Aorta (tissue), 5 donors: Measurements from ENCODE around the gene S1PR1. TPM values are rescaled to one million over a fixed set of nuclear protein-coding genes. Genes with fewer than 3 reads are reported as not detected.

ENCODE experiments used
- ATAC-seq: fragments of 200-7000 bp; cut with Tn5 transposase; one replicate; pipeline ENCODE4 v1.9.1; 2022; ENCODE audit warnings: moderate library complexity; ENCODE audit not compliant: low FRiP score
- DNase-seq, 2 donors: peaks; one replicate each; pipeline ENCODE4 v3.0.0-alpha.2; 2020
- H3K27ac ChIP-seq, 2 donors: one replicate each; pipeline ENCODE4 v1.5.1; 2013; ENCODE audit warnings: low read length in 2 of 2, mild to moderate bottlenecking in 2 of 2, moderate library complexity in 2 of 2, control low read depth in 1 of 2, inconsistent platforms in 1 of 2, low read depth in 1 of 2
- H3K27me3 ChIP-seq, 2 donors: one replicate each; pipeline ENCODE4 v1.6.1; 2013; ENCODE audit warnings: control low read depth in 1 of 2, low read length in 1 of 2, mild to moderate bottlenecking in 1 of 2, moderate library complexity in 1 of 2; ENCODE audit not compliant: insufficient read depth in 2 of 2, control insufficient read depth in 1 of 2
- H3K36me3 ChIP-seq, 2 donors: one replicate each; pipeline ENCODE4 v1.6.1; 2013; ENCODE audit warnings: control low read depth in 1 of 2, low read length in 1 of 2, mild to moderate bottlenecking in 1 of 2; ENCODE audit not compliant: insufficient read depth in 2 of 2, control insufficient read depth in 1 of 2
- H3K4me1 ChIP-seq, 2 donors: one replicate each; pipeline ENCODE4 v1.6.1; 2013; ENCODE audit warnings: low read length in 2 of 2, control low read depth in 1 of 2, mild to moderate bottlenecking in 1 of 2, moderate library complexity in 1 of 2; ENCODE audit not compliant: insufficient read depth in 2 of 2, control insufficient read depth in 1 of 2
- H3K4me3 ChIP-seq, 2 donors: one replicate each; pipeline ENCODE4 v1.5.1; 2013; ENCODE audit warnings: low read length in 2 of 2, control low read depth in 1 of 2, mild to moderate bottlenecking in 1 of 2
- H3K9me3 ChIP-seq: one replicate; pipeline ENCODE4 v1.6.1; 2013; ENCODE audit warnings: mild to moderate bottlenecking, low read length; ENCODE audit not compliant: control insufficient read depth
- WGBS, 2 donors: extraction: QIAGEN DNeasy Blood & Tissue Kit; methylation state at CpG; one replicate each; pipeline ENCODE4 v1.1.7; 2013; 5-methylcytosine and 5-hydroxymethylcytosine counted together
- intact Hi-C, 2 donors: fragments of 100-400 bp; cut with DNase I; formaldehyde crosslinking; loops; one replicate each; pipeline versions ENCODE4 v1.14.2 to v1.15.0; 2022
- polyA plus RNA-seq, 2 donors: library from polyadenylated mRNA; stranded (reverse); fragments of 200-250 nt; gene quantifications; one replicate each; pipeline ENCODE4 v1.2.3, GENCODE V29; 2013
- total RNA-seq, 2 donors: library from RNA; stranded (reverse); fragmentation: NEBNext Ultra II Directional; extraction: Animal tissue kit (Norgen Biotek cat#: 25700); gene quantifications; one replicate each; pipeline ENCODE4 v1.2.1, GENCODE V29; 2021
- donor health status: healthy with polysubstance abuse.
- donor health status: Bipolar disorder and iron deficiency.
- donor health status: DM: no; HTN: no; CAD: no.
- donor health status: DM: no; HTN: no; CAD: no.
- donor health status: DM: yes; HTN: yes; CAD: no.

Gene S1PR1
- total and polyA plus RNA-seq, 4 donors: 3.1 to 71.0 (median 30.2) TPM

- no peaks in the 10 kb centered on the region for H3K4me1 ChIP-seq
- intact Hi-C loops: no loop called here
- 82 to 85% methylated on average over 4 of the region's 4 CpGs for WGBS, 2 donors
- no peaks in the 10 kb centered on the region for H3K9me3 ChIP-seq
- DNase-seq: no peak
- no peak overlapping the region for H3K4me3 ChIP-seq
- no peaks in the 10 kb centered on the region for H3K27me3 ChIP-seq
- no peak overlapping the region for H3K27ac ChIP-seq
- no peaks in the 10 kb centered on the region for H3K36me3 ChIP-seq
- ATAC-seq: no peak
Measured at GRCh38 chr1:101278238-101278637, 41.4 kb downstream of the S1PR1 start.

GRCh38 chr1:101278845-101279244 lies 42.0 kb downstream of the S1PR1 start:
- ATAC-seq (no peak), DNase-seq (no peak)
- Histone ChIP-seq H3K27ac (no peak overlapping the region), H3K9me3 (no peaks in the 10 kb centered on the region), H3K36me3 (no peaks in the 10 kb centered on the region), H3K27me3 (no peaks in the 10 kb centered on the region), H3K4me1 (no peaks in the 10 kb centered on the region), H3K4me3 (no peak overlapping the region)
- intact Hi-C loops: no loop called here
- WGBS, 2 donors: 60 to 79% methylated on average over 3 of the region's 3 CpGs

- ATAC-seq (no peak), DNase-seq (no peak)
- Histone ChIP-seq H3K36me3 (no peaks in the 10 kb centered on the region), H3K4me3 (no peak overlapping the region), H3K4me1 (no peaks in the 10 kb centered on the region), H3K27ac (no peak overlapping the region), H3K9me3 (no peaks in the 10 kb centered on the region), H3K27me3 (no peaks in the 10 kb centered on the region)
- intact Hi-C loops: loop anchor here in 1 of 2 donors (10.0 kb wide), 2 partner anchors 45 to 255 kb away; partner anchors contain the start of genes DPH5 and S1PR1
- 80 to 87% methylated on average over 1 of the region's 1 CpG for WGBS, 2 donors
Measured at GRCh38 chr1:101280049-101280592, 43.3 kb downstream of the S1PR1 start.

- H3K27ac ChIP-seq: no peak overlapping the region
- 95 to 96% methylated on average over 4 of the region's 4 CpGs for whole genome bisulfite sequencing, 2 donors
- no peaks in the 10 kb centered on the region for H3K9me3 ChIP-seq
- intact Hi-C loops: loop anchor here in 1 of 2 donors (10.0 kb wide), 2 partner anchors 46 to 256 kb away; partner anchors contain the start of genes DPH5 and S1PR1
- H3K36me3 ChIP-seq: no peaks in the 10 kb centered on the region
- H3K27me3 ChIP-seq: no peaks in the 10 kb centered on the region
- H3K4me1 ChIP-seq: no peaks in the 10 kb centered on the region
- DNase-seq (no peak), ATAC-seq (no peak)
- H3K4me3 ChIP-seq: no peak overlapping the region
Measured at GRCh38 chr1:101280942-101281654, 44.3 kb downstream of the S1PR1 start.

- Histone ChIP-seq H3K36me3 (no peaks in the 10 kb centered on the region), H3K4me3 (no peak overlapping the region), H3K27ac (no peak overlapping the region), H3K9me3 (no peaks in the 10 kb centered on the region), H3K4me1 (no peaks in the 10 kb centered on the region), H3K27me3 (no peaks in the 10 kb centered on the region)
- no peak for DNase-seq
- WGBS, 2 donors: 93 to 95% methylated on average over 3 of the region's 3 CpGs
- intact Hi-C loops: loop anchor here in 1 of 2 donors (10.0 kb wide), 2 partner anchors 47 to 257 kb away; partner anchors contain the start of genes DPH5 and S1PR1
- ATAC-seq: no peak
Measured at GRCh38 chr1:101281751-101282150, 44.9 kb downstream of the S1PR1 start.

- intact Hi-C loops: loop anchor here in 1 of 2 donors (10.0 kb wide), 2 partner anchors 48 to 258 kb away; partner anchors contain the start of genes DPH5 and S1PR1
- H3K4me1 ChIP-seq: no peaks in the 10 kb centered on the region
- DNase-seq (no peak), ATAC-seq (no peak)
- H3K9me3 ChIP-seq: no peaks in the 10 kb centered on the region
- H3K27ac ChIP-seq: no peak overlapping the region
- H3K4me3 ChIP-seq: no peak overlapping the region
- WGBS, 2 donors: 42 to 43% methylated on average over 10 of the region's 10 CpGs
- no peaks in the 10 kb centered on the region for H3K27me3 ChIP-seq
- H3K36me3 ChIP-seq: no peaks in the 10 kb centered on the region
Measured at GRCh38 chr1:101282314-101283038, 45.7 kb downstream of the S1PR1 start.

GRCh38 chr1:101283443-101283842 lies 46.6 kb downstream of the S1PR1 start:
- DNase-seq: no peak
- 73% methylated on average over 3 of the region's 3 CpGs for WGBS, 2 donors
- ATAC-seq: no peak
- intact Hi-C loops: loop anchor here in 1 of 2 donors (10.0 kb wide), 2 partner anchors 49 to 259 kb away; partner anchors contain the start of genes DPH5 and S1PR1
- no peaks in the 10 kb centered on the region for H3K4me1 ChIP-seq
- H3K4me3 ChIP-seq: no peak overlapping the region
- H3K27me3 ChIP-seq: no peaks in the 10 kb centered on the region
- no peaks in the 10 kb centered on the region for H3K9me3 ChIP-seq
- H3K27ac ChIP-seq: no peak overlapping the region
- no peaks in the 10 kb centered on the region for H3K36me3 ChIP-seq

- intact Hi-C loops: loop anchor here in 1 of 2 donors (10.0 kb wide), 2 partner anchors 49 to 259 kb away; partner anchors contain the start of genes DPH5 and S1PR1
- DNase-seq (no peak), ATAC-seq (no peak)
- 86 to 91% methylated on average over 16 of the region's 16 CpGs for WGBS, 2 donors
- Histone ChIP-seq H3K9me3 (no peaks in the 10 kb centered on the region), H3K4me1 (no peaks in the 10 kb centered on the region), H3K27ac (no peak overlapping the region), H3K36me3 (no peaks in the 10 kb centered on the region), H3K27me3 (no peaks in the 10 kb centered on the region), H3K4me3 (no peak overlapping the region)
Measured at GRCh38 chr1:101284021-101284420, 47.2 kb downstream of the S1PR1 start.
